CD4-positive, alpha-beta T cell treated with Interleukin-17A for 1 hour (primary cell): ENCODE results near the gene ALB.
A peak's percentile ranks its signal among the peaks of the same experiment; 100 is the strongest.

Source experiments
- DNase-seq: peaks from one replicate; pipeline ENCODE4 v3.0.0-alpha.2; 2020

ALB gene

DNA sequence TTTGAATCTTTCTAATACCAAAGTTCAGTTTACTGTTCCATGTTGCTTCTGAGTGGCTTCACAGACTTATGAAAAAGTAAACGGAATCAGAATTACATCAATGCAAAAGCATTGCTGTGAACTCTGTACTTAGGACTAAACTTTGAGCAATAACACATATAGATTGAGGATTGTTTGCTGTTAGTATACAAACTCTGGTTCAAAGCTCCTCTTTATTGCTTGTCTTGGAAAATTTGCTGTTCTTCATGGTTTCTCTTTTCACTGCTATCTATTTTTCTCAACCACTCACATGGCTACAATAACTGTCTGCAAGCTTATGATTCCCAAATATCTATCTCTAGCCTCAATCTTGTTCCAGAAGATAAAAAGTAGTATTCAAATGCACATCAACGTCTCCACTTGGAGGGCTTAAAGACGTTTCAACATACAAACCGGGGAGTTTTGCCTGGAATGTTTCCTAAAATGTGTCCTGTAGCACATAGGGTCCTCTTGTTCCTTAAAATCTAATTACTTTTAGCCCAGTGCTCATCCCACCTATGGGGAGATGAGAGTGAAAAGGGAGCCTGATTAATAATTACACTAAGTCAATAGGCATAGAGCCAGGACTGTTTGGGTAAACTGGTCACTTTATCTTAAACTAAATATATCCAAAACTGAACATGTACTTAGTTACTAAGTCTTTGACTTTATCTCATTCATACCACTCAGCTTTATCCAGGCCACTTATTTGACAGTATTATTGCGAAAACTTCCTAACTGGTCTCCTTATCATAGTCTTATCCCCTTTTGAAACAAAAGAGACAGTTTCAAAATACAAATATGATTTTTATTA lies 28.3 kb downstream of the ALB start:
- no peak for DNase-seq

DNA sequence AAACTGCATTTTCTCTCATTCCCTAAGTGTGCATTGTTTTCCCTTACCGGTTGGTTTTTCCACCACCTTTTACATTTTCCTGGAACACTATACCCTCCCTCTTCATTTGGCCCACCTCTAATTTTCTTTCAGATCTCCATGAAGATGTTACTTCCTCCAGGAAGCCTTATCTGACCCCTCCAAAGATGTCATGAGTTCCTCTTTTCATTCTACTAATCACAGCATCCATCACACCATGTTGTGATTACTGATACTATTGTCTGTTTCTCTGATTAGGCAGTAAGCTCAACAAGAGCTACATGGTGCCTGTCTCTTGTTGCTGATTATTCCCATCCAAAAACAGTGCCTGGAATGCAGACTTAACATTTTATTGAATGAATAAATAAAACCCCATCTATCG lies 29.1 kb downstream of the ALB start:
- no peak for DNase-seq

DNA sequence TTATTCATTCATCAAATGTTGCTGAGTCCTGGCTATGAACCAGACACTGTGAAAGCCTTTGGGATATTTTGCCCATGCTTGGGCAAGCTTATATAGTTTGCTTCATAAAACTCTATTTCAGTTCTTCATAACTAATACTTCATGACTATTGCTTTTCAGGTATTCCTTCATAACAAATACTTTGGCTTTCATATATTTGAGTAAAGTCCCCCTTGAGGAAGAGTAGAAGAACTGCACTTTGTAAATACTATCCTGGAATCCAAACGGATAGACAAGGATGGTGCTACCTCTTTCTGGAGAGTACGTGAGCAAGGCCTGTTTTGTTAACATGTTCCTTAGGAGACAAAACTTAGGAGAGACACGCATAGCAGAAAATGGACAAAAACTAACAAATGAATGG lies 30.2 kb downstream of the ALB start:
- no peak for DNase-seq

DNA sequence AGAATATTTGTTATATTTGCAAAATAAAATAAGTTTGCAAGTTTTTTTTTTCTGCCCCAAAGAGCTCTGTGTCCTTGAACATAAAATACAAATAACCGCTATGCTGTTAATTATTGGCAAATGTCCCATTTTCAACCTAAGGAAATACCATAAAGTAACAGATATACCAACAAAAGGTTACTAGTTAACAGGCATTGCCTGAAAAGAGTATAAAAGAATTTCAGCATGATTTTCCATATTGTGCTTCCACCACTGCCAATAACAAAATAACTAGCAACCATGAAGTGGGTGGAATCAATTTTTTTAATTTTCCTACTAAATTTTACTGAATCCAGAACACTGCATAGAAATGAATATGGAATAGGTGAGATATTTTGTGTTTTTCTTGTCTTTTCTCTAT lies 31.9 kb downstream of the ALB start, which contains the start of gene AFP:
AFP (plus strand) TSS at position 238 of the 400 bp plus-strand sequence; CDS start at position 280, 42 bp downstream.
- no peak for DNase-seq

DNA sequence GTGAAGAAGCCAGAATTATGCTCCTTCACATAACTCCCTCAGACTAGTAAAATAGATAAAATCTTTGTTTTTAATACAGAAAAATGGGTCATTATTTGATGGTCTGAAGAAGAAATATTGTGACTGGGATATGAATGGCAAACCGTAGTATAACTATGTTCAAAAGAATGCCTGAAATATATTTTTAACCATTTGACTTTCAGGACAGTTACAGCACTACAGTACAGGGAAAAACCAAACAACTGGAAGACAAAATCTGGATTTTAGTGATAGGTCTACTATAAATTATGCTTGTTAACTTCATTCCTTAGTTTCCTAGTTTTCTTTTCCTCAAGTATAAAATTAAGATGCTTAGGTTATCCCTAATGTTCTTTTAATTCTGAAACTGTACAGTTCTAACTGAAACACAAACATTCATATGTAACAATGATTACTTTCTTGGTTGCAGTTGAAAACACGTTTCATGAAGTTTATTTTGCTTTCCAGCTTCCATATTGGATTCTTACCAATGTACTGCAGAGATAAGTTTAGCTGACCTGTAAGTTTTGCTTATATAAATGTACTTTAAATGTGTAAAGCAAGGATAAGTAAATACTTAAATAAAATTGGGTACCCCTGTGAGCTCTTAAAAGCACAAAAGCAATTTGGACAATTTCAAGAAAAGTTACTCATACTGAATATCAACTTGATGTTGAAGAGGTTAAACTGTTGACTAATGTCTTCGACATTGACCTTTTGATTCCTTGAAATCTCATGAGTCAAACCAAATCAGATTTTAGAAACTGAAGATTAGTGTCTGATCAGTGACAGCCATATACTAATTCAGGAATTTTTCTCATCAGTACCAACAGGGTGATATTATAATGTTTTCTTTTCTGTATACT lies 32.8 kb downstream of the ALB start:
- DNase-seq, result no peak

DNA sequence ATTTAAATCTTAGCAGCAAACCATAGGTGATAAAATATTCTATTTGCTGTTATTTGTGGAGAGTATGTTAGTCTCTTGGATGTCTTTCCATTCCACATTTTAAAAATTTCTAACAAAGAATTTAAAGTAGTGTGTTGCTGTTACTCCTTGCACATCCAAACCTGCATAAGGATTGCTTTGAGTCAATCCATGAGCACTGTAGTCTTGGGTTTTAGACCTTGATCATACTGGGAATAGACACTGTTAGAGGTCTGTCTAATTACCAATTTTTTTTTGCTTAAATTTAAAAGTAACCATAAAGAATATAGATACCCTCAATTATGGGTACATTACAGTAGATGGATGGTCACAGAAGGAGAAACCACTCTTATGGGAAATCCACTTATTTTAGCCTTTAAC lies 33.5 kb downstream of the ALB start:
- DNase-seq, result no peak

DNA sequence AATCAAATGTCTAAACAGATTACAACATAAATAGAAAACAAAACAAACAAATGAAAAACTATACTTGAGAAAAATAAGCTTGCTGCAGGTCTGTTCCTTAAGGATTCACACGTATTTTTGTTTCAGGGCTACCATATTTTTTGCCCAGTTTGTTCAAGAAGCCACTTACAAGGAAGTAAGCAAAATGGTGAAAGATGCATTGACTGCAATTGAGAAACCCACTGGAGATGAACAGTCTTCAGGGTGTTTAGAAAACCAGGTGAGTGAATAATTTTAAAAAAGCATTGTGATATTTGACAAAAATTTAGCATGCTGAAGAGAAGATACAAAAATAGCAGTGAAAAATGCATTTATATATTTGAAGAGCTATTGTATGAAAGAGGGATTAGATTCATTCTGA lies 34.0 kb downstream of the ALB start:
- DNase-seq, result no peak

DNA sequence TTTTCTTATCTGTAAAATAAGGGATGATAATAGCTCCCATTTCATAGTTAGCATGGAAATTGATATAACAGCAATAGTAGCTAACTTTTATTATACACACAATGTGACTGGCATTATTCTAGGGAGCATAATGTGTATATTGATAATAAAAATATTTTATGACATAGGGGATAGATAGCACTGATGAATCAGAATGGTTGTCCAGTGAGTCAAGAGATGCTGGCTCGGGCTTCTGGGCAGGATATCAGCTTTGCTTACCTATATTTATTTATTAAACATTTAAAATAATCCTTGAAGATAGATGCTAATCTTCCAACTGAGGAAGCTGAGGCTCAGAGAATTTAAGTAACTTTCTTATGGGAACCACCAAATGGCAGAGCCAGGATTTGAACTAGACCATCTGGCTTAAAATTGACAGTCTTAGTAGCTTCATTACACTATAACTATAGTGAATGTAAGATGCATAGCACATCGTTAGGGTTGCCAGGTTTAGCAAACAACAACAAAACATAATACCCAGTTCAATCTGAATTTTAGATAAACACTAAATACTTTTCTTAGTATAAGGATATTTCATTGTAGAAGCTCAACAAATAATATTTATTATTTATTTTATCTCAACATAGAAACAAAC lies 34.6 kb downstream of the ALB start:
- DNase-seq, result no peak

DNA sequence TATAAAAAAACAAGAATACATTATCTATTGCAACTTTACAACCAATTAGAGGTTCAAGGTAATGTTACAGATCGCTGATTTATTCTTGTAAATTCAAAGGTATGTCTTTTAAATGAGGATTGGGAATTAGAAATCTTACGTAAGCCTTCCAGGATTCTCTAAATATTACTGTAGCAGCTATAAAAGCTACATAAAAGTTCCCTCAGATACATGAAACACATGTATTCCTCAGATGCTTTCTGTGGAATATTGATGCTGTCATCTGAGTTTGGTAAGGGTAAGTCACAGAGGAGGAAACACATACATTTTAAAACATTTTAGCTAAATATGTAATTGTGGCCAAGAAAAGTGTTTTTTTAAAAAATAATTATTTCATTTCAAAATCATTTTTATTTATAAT lies 35.4 kb downstream of the ALB start:
- DNase-seq, result no peak

DNA sequence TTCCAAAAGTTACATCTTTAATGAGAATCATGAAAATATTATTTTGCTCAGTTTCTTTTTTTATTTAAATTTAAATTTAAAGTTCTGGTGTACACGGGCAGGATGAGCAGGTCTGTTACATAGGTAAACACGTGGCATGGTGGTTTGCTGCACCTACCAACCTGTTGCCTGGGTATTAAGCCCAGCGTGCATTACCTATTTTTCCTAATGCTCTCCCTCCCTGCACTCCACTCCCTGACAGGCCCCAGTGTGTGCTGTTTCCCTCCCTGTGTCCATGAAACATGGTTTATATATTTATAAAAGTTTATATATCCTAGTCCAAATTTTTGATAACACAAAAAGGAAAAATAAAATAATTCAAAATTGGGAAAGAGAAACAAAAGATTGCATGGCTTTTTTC lies 35.9 kb downstream of the ALB start:
- DNase-seq, result no peak

DNA sequence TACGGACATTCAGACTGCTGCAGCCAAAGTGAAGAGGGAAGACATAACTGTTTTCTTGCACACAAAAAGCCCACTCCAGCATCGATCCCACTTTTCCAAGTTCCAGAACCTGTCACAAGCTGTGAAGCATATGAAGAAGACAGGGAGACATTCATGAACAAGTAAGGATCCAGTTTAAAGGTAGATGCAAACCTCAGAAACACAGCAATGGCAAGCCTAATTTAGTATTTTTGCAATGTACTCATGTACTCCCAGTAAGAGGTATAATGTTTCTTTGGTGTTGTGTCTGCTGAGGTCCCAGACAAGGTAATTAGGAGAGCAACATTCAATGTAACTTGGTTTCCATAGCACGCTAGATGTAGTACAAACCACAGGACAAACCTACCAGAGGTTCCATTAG lies 36.6 kb downstream of the ALB start:
- no peak for DNase-seq

DNA sequence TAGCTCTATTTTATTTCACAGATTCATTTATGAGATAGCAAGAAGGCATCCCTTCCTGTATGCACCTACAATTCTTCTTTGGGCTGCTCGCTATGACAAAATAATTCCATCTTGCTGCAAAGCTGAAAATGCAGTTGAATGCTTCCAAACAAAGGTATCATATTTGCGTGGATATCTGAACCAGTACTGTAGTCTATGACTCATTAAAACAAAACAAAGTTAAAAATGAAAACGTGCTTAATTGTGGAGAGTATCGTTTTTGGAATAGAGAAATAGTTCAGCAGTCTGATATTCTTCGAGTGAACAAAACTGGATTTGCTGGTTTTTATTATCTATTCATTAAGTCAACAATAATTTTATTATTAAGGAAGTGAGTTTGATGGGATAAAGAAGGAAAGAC lies 38.2 kb downstream of the ALB start:
- DNase-seq, result no peak

DNA sequence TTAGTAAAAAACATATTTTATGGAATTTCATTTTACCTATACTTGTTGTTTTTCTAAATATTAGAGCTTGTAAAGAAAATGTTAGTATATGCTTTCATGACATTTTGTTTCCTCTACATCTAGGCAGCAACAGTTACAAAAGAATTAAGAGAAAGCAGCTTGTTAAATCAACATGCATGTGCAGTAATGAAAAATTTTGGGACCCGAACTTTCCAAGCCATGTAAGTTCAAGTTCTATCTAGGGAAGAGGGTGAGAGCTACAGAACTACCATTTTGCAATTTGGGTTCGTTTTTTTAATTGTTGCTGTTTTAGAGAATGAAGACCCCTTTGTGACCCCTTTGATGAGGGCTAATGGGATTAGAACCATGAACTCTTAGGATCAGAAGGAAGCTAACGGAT lies 39.1 kb downstream of the ALB start:
- DNase-seq, result no peak

DNA sequence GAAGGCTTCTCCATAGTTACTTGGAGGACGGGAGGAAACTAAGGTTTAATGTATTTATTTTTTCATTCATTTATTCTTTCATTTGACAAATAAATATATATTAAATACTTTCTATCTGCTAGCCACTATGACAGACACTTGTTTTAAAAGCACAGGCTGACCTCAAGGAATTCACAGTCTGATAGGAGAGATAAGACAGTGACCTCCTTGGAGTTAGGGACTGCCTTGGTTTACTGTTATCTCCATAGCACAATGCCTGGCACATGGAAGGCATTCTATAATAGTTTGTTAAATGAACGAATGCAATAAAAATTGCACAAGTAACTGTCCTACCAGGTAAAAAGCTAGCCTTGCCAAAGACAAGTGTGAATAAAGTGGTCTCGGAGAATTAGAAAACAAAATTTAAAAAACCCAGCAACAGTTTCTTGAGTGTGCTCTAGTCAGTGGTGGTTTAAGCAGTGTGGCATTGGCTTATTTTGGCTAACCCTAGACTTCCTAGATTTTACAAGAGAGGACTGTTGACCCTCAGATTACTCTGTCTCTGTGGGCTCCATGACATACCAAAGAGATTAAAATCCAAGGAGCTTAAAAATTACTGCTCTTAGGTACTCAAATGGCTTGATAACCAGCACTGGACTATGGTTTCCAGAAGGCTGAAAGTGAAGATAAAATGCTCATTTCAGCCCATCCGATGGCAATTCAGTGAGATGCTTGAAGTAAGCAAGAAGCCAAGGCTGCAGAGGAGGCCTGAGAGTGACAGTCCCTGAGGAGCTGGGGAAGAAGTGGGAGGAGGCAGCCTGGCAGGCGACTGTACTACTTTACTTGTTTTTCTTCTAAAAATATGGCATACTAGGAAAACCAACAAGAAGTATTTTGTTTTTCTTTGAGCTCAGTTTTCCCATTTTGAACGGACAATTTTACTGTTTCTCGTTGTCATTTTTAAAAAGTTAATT lies 41.6 kb downstream of the ALB start:
- DNase-seq, result no peak

DNA sequence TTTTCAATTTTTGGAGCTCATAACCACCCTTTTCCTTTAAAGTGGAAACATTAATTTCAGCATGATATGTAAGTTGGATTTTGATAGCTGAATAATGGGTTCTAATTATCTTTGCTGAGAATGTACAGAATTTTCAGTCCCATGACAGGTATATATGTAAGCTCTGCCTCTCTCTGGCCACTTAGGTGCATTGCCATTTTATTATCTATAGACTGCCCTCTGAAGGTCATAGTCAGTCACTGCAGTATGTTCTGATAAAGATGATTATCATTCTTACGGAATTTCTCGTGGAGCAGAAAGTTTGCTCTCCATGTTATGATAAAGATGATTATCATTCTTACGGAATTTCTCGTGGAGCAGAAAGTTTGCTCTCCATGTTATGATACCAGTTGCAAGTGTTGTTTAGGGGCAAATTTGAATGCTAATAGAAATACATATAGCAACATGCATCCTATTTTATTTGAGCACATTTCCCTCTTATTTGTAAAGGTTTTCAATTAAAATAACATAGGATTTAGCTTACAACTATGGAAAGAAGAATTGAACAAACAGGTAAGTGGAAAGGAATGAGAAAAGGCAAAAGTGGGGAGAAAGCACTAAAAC lies 42.4 kb downstream of the ALB start:
- DNase-seq, result peak; percentile 35

DNA sequence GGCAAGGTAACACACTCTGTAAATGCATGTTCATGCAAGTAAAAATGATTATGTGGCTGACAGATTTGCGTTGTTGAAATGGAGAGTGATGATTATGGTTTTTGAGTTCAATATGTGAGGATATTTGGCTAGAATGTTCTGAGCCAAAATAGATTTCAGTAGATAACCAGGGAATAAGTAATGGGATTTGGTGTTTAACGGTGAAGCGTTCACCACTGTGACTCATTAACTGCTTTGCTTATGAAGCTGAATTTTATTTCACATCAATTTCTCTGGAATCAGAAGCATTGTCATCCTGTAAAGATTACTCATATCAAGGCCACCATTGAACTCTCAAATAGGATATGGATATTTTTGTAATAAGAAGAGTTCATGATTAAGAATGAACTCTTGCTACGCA lies 43.6 kb downstream of the ALB start:
- DNase-seq, result no peak

DNA sequence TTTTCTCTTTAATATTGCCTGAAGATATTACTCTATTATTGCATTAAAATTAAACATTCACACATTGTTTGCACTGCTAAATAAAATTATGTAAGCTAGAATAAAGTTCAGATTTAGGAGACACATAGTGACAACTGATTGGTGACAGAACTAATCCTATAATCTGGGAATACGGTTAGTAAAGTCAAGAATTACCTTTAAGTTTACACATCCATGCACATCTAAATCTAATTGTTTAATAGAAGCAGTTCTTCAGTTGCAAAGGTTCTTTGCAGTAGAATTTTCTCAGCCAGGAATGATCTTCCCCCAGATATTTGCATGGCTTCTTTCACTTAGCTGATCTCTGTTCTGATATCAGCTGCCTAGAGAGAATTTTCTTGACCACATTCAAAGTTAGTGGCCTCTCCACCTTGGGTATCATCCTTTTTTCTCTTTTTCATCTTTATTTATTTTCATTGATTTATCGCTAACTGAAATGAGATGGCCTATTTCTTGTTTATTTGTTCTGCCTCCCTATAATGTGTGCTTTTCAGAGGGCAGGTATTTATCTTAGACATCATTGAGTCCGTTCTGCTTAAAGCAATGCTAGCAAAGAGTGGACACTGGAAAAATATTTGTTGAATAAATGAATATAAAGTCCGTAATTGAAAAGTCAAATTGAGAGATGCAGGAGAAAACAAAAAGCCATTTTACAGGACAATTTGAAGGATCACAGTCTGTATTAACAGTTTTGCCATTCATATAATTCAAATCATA lies 44.5 kb downstream of the ALB start:
- no peak for DNase-seq

DNA sequence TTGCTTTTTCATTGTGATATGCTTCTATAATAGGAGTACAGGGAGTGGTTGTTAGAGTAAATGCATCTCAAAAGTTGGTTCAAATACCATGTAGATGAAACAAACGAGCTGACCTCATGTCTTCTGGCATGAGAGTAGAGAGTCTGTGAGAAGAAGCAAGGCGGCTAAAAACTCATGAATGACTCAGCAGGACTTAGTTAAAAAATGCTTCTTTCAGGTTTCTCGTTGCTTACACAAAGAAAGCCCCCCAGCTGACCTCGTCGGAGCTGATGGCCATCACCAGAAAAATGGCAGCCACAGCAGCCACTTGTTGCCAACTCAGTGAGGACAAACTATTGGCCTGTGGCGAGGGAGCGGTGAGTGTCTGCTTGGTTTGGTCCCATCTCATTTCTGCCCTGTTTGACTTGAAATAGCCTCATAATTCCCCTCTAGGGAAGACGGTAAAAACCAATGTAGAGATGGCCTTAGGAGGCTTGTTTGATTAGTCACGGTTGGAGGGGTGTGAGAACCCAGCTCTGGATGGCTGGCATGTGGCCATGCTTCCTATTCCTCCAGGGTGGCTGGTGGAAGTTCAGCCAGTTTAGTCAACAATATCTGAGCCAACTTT lies 46.4 kb downstream of the ALB start:
- no peak for DNase-seq

DNA sequence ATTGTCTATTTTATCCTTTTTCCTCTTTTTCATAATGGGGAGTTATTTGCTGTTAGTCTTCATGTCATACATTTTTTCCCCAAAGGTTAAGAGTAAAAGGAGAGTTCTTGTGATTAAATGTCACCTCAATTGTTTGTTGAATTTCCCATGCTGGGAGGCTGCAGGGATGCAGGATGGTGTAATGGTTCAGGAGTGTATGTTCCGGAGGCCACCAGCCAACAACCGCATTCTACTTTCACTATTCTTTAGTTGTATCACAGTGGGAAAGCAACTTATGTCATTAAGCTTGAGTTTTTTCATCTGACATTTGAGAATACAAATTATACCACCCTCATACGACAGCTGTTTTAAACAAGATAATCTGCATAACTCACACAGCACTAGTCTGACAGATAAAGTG lies 47.3 kb downstream of the ALB start:
- DNase-seq, result no peak

DNA sequence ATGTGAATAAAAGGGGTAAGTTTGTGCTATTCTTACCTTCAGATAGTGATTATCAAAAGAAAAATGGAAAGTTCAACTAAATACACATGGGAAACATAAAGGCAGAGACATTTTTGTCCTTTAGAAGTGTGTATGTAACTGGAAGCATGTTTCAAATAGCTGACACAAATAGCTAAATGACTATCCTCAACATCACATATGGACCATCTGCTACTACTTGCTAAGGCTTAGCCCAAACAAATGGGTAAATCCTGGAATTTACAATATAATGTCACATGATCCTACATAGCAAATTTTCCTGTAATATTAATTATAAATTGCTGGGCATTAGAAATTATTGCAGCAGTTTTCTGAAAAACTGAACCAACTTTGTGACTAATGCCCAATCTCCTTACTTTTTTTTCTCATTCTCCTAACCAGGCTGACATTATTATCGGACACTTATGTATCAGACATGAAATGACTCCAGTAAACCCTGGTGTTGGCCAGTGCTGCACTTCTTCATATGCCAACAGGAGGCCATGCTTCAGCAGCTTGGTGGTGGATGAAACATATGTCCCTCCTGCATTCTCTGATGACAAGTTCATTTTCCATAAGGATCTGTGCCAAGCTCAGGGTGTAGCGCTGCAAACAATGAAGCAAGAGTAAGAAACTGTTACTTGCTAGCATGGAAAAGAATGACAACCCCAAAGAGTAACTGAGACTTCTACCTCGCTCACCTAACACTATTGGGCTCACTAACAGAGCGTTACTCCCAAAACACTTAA lies 48.1 kb downstream of the ALB start:
- no peak for DNase-seq
